Neural cell (in vitro differentiated cells): ENCODE results near the gene CCNJL. TPM values are rescaled to one million over a fixed set of nuclear protein-coding genes. Genes with fewer than 3 reads are reported as not detected.

ENCODE experiments used
- H2AFZ ChIP-seq: fragments of 200-600, 300-800 bp; sonication (generic), shearing (Covaris generic); 2 replicates; pipeline ENCODE4 v1.6.0; 2014; ENCODE audit warnings: low read depth, mild to moderate bottlenecking, antibody characterized with exemption, low read length, moderate library complexity
- H3F3A ChIP-seq: fragments of 200-600 bp; shearing (Covaris generic); 2 replicates; pipeline ENCODE4 v1.6.1; 2016; ENCODE audit warnings: mild to moderate bottlenecking, moderate library complexity, mixed read lengths, antibody characterized with exemption, low read length; ENCODE audit not compliant: insufficient read depth, poor library complexity, severe bottlenecking
- H3K27ac ChIP-seq: fragments of 200-600, 300-800 bp; sonication (generic), shearing (Covaris generic); 2 replicates; pipeline ENCODE4 v1.5.1; 2014; ENCODE audit warnings: mild to moderate bottlenecking, low read length, moderate library complexity
- H3K27me3 ChIP-seq: fragments of 300-800, 200-600 bp; sonication (generic), shearing (Covaris generic); 2 replicates; pipeline ENCODE4 v1.6.0; 2014; ENCODE audit warnings: mild to moderate bottlenecking, low read depth, low read length, moderate library complexity; ENCODE audit not compliant: insufficient read depth
- H3K36me3 ChIP-seq: fragments of 300-800, 200-600 bp; sonication (generic), shearing (Covaris generic); 2 replicates; pipeline ENCODE4 v1.5.1; 2014; ENCODE audit warnings: mild to moderate bottlenecking, antibody characterized with exemption, low read length, moderate library complexity; ENCODE audit not compliant: insufficient read depth
- H3K4me2 ChIP-seq: fragments of 300-800, 200-600 bp; sonication (generic), shearing (Covaris generic); 2 replicates; pipeline ENCODE4 v1.6.0; 2014; ENCODE audit warnings: mild to moderate bottlenecking, low read length
- H3K4me3 ChIP-seq: fragments of 300-800, 200-600 bp; sonication (generic), shearing (Covaris generic); 2 replicates; pipeline ENCODE4 v1.5.1; 2014; ENCODE audit warnings: mild to moderate bottlenecking, low read length, moderate library complexity
- H3K79me2 ChIP-seq: fragments of 200-600 bp; shearing (Covaris generic); replicated peaks from 2 replicates; pipeline ENCODE4 v1.6.0; 2014; ENCODE audit warnings: mild to moderate bottlenecking, low read length, moderate library complexity; ENCODE audit not compliant: insufficient read depth
- H3K9ac ChIP-seq: fragments of 300-800, 200-600 bp; sonication (generic), shearing (Covaris generic); 2 replicates; pipeline ENCODE4 v1.6.1; 2016; ENCODE audit warnings: mild to moderate bottlenecking, low read length, mixed read lengths
- H3K9me2 ChIP-seq: fragments of 200-600 bp; shearing (Covaris generic); 2 replicates; pipeline ENCODE4 v1.6.1; 2016; ENCODE audit warnings: mild to moderate bottlenecking, low read length, mixed read lengths; ENCODE audit not compliant: insufficient read depth
- H3K9me3 ChIP-seq: fragments of 200-600, 300-800 bp; sonication (generic), shearing (Covaris generic); 2 replicates; pipeline ENCODE4 v1.6.1; 2016; ENCODE audit warnings: mild to moderate bottlenecking, mixed run types, low read length, moderate library complexity, mixed read lengths
- H4K20me1 ChIP-seq: fragments of 200-600 bp; shearing (Covaris generic); 2 replicates; pipeline ENCODE4 v1.6.1; 2016; ENCODE audit warnings: mild to moderate bottlenecking, mixed run types; ENCODE audit not compliant: insufficient read depth
- CTCF ChIP-seq: fragments of 450-650 bp; IDR thresholded peaks from 2 replicates; pipeline ENCODE4 v1.5.1; 2014; ENCODE audit warnings: antibody characterized with exemption, mild to moderate bottlenecking, moderate library complexity; ENCODE audit not compliant: poor library complexity, severe bottlenecking
- EP300 ChIP-seq: fragments of 450-650 bp; conservative IDR thresholded peaks from 2 replicates; pipeline ENCODE4 v1.6.1; 2014; ENCODE audit warnings: antibody characterized with exemption, mild to moderate bottlenecking, moderate library complexity; ENCODE audit not compliant: poor library complexity, severe bottlenecking
- EZH2 ChIP-seq: fragments of 200-600, 300-800 bp; shearing (Covaris generic), sonication (generic); IDR thresholded peaks from 2 replicates; pipeline ENCODE4 v1.6.1; 2014; ENCODE audit warnings: antibody characterized with exemption, low read length, borderline replicate concordance, mild to moderate bottlenecking; ENCODE audit not compliant: insufficient read depth, poor library complexity, severe bottlenecking
- MXI1 ChIP-seq: fragments of 450-650 bp; conservative IDR thresholded peaks from 2 replicates; pipeline ENCODE4 v1.6.1; 2014; ENCODE audit warnings: antibody characterized with exemption, mild to moderate bottlenecking; ENCODE audit not compliant: poor library complexity, severe bottlenecking
- POLR2AphosphoS5 ChIP-seq: IDR thresholded peaks from 2 replicates; pipeline ENCODE4 v1.6.1; 2012
- RAD21 ChIP-seq: fragments of 450-650 bp; conservative IDR thresholded peaks from 2 replicates; pipeline ENCODE4 v1.6.1; 2014; ENCODE audit warnings: antibody characterized with exemption, mild to moderate bottlenecking, moderate library complexity
- SMC3 ChIP-seq: fragments of 450-650 bp; conservative IDR thresholded peaks from 2 replicates; pipeline ENCODE4 v1.6.1; 2014; ENCODE audit warnings: antibody characterized with exemption, mild to moderate bottlenecking, moderate library complexity; ENCODE audit not compliant: poor library complexity
- TAF1 ChIP-seq: IDR thresholded peaks from 2 replicates; pipeline ENCODE4 v1.6.1; 2012; ENCODE audit warnings: low read depth
- polyA plus RNA-seq: library from polyadenylated mRNA; depleted of rRNA; stranded (reverse); fragments of >200 nt; gene quantifications from 2 replicates; pipeline ENCODE4 v1.2.3, GENCODE V29; 2014
- TF ChIP-seq, protein P1 (sequence below): IDR thresholded peaks from 2 replicates; pipeline ENCODE4 v1.6.1; 2012; ENCODE audit warnings: borderline replicate concordance

CCNJL gene
- polyA plus RNA-seq, 1 donor from 2014 or later = 0.84 TPM

DNA sequence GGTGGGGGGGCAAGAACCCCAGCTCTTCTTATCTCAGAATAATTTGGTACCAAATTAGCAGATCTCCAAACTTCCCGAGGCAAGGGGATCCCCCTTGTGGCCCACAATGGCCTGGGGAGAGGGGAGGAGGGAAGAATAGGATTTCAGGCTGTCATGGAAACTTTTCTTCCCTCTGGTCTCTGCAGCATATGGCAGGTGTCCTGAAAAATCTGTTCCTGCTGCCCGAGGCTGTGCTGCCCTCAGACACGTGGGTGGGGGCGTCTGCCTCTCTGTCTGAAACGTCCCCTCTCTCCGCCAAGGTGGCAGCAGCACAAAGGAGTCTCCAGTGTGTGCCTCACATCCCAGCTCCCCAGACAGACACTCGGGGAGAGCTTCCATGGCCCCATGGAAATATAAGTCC is 34.0 kb downstream of the CCNJL start:
- no peaks in the 10 kb centered on the region for H3K79me2 ChIP-seq
- H3K4me3 ChIP-seq = no peak overlapping the region
- H3K9ac ChIP-seq = no peak overlapping the region
- no peak overlapping the region for H3K27ac ChIP-seq
- no peaks in the 10 kb centered on the region for H4K20me1 ChIP-seq
- H3K4me2 ChIP-seq = no peak overlapping the region
- H3K27me3 ChIP-seq = no peaks in the 10 kb centered on the region
- H3K36me3 ChIP-seq = no peaks in the 10 kb centered on the region
- H3K9me2 ChIP-seq = no peaks in the 10 kb centered on the region
- H3K9me3 ChIP-seq = no peaks in the 10 kb centered on the region
- H3F3A ChIP-seq = no peaks in the 10 kb centered on the region
- no peak overlapping the region for H2AFZ ChIP-seq
- TF ChIP-seq, protein P1, sequence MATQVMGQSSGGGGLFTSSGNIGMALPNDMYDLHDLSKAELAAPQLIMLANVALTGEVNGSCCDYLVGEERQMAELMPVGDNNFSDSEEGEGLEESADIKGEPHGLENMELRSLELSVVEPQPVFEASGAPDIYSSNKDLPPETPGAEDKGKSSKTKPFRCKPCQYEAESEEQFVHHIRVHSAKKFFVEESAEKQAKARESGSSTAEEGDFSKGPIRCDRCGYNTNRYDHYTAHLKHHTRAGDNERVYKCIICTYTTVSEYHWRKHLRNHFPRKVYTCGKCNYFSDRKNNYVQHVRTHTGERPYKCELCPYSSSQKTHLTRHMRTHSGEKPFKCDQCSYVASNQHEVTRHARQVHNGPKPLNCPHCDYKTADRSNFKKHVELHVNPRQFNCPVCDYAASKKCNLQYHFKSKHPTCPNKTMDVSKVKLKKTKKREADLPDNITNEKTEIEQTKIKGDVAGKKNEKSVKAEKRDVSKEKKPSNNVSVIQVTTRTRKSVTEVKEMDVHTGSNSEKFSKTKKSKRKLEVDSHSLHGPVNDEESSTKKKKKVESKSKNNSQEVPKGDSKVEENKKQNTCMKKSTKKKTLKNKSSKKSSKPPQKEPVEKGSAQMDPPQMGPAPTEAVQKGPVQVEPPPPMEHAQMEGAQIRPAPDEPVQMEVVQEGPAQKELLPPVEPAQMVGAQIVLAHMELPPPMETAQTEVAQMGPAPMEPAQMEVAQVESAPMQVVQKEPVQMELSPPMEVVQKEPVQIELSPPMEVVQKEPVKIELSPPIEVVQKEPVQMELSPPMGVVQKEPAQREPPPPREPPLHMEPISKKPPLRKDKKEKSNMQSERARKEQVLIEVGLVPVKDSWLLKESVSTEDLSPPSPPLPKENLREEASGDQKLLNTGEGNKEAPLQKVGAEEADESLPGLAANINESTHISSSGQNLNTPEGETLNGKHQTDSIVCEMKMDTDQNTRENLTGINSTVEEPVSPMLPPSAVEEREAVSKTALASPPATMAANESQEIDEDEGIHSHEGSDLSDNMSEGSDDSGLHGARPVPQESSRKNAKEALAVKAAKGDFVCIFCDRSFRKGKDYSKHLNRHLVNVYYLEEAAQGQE = no peak
- TF ChIP-seq EP300 = no peak
- no peak for TF ChIP-seq EZH2
- no peak for TF ChIP-seq TAF1
- TF ChIP-seq RAD21 = no peak
- TF ChIP-seq CTCF = no peak
- no peak for TF ChIP-seq SMC3
- no peak for TF ChIP-seq MXI1
- TF ChIP-seq POLR2AphosphoS5 = no peak

DNA sequence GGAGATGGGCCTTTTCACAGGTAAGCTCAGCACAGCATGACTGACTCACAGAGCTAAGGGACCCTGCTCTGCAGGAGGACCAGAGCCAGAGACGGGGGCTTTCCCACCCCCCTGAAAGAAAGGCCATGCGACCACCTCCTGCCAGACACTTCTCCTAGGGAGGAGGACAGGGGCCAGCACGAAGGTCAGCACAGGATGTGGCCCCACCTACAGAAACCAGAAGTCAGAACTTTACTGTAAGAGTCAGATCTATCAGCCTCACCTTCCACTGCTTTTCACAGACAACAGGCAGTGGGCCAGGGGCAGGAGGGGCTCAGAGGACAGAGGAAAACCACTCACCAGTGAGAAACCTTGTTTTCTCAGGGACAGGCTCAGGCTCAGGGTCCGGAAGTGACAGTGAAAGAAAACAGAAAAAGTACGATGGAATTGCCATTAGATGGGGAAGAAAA is 37.9 kb downstream of the CCNJL start:
- no peak overlapping the region for H3K27ac ChIP-seq

More for the DNA sequence above, 37.9 kb downstream of the CCNJL start:
- Histone ChIP-seq H3K9me3 (no peaks in the 10 kb centered on the region), H3F3A (no peaks in the 10 kb centered on the region), H3K9ac (no peak overlapping the region), H3K79me2 (no peaks in the 10 kb centered on the region), H3K36me3 (no peaks in the 10 kb centered on the region), H4K20me1 (no peaks in the 10 kb centered on the region), H3K9me2 (no peaks in the 10 kb centered on the region), H3K4me3 (no peak overlapping the region), H3K27me3 (no peaks in the 10 kb centered on the region), H2AFZ (no peak overlapping the region), H3K4me2 (no peak overlapping the region)
- no peak for TF ChIP-seq CTCF
- TF ChIP-seq, protein P1 = no peak
- TF ChIP-seq MXI1 = no peak
- no peak for TF ChIP-seq TAF1
